IMR-90 (cell line): Measurements from ENCODE around the gene NIPSNAP2. TPM values are rescaled to one million over a fixed set of nuclear protein-coding genes. Genes with fewer than 3 reads are reported as not detected.

Experiments used
- ATAC-seq: fragments of 200-7000 bp; cut with Tn5 transposase; 2 replicates; pipeline ENCODE4 v1.9.1; 2020; ENCODE audit warnings: low read depth, mild to moderate bottlenecking, moderate library complexity
- BruUV-seq: library from RNA; stranded (reverse); fragments of 400-500 nt; replicated peaks from 2 replicates; lab custom pipeline; 2021; lab: Mats Ljungman, UMichigan
- CTCF ChIA-PET: fragments of 300-600 bp; formaldehyde crosslinking; extraction: SDS; loops from one replicate; lab custom pipeline; 2021; ENCODE audit warnings: antibody characterized with exemption; lab: Yijun Ruan, JAX
- POLR2A ChIA-PET: fragments of 300-600 bp; sonication (Branson Sonifier 250); formaldehyde crosslinking; loops from one replicate; lab custom pipeline; 2022; ENCODE audit warnings: antibody characterized with exemption; ENCODE audit not compliant: unreplicated experiment; lab: Charles Lee
- DNase-seq: peaks from one replicate; pipeline ENCODE4 v3.0.0; 2013
- H2AFZ ChIP-seq: replicated peaks from 2 replicates; pipeline ENCODE3; 2013; ENCODE audit warnings: low read length, mild to moderate bottlenecking; ENCODE audit not compliant: poor library complexity
- H2AK5ac ChIP-seq: 2 replicates; pipeline ENCODE4 v1.6.1; 2013; ENCODE audit warnings: low read depth, low read length, inconsistent platforms
- H2AK9ac ChIP-seq: replicated peaks from 2 replicates; pipeline ENCODE3; 2013; ENCODE audit warnings: mild to moderate bottlenecking, low read depth, low read length, moderate library complexity; ENCODE audit not compliant: poor library complexity
- H2BK120ac ChIP-seq: 2 replicates; pipeline ENCODE4 v1.6.1; 2013; ENCODE audit warnings: low read depth, low read length, inconsistent platforms
- H2BK15ac ChIP-seq: 3 replicates; pipeline ENCODE4 v1.6.1; 2013; ENCODE audit warnings: low read depth, low read length, inconsistent platforms
- H2BK20ac ChIP-seq: 2 replicates; pipeline ENCODE4 v1.6.1; 2013; ENCODE audit warnings: low read depth, mild to moderate bottlenecking, inconsistent platforms, low read length, moderate library complexity
- H2BK5ac ChIP-seq: 2 replicates; pipeline ENCODE4 v1.6.1; 2013; ENCODE audit warnings: mild to moderate bottlenecking, low read depth, low read length, inconsistent platforms; ENCODE audit not compliant: poor library complexity, severe bottlenecking
- H3K14ac ChIP-seq: replicated peaks from 2 replicates; pipeline ENCODE4 v1.6.1; 2013; ENCODE audit warnings: low read depth, low read length, inconsistent platforms
- H3K18ac ChIP-seq: 2 replicates; pipeline ENCODE4 v1.6.1; 2013; ENCODE audit warnings: low read depth, low read length, control low read depth
- H3K23ac ChIP-seq: 2 replicates; pipeline ENCODE4 v1.6.1; 2013; ENCODE audit warnings: low read depth, low read length, inconsistent platforms
- H3K27ac ChIP-seq: 2 replicates; pipeline ENCODE4 v1.5.1; 2013; ENCODE audit warnings: mild to moderate bottlenecking, control low read depth, low read length; ENCODE audit not compliant: insufficient read depth
- H3K27me3 ChIP-seq: 2 replicates; pipeline ENCODE4 v1.6.1; 2013; ENCODE audit warnings: low read length; ENCODE audit not compliant: control insufficient read depth, insufficient read depth
- H3K36me3 ChIP-seq: 2 replicates; pipeline ENCODE4 v1.6.1; 2013; ENCODE audit warnings: low read length, mixed read lengths; ENCODE audit not compliant: control insufficient read depth, insufficient read depth
- H3K4ac ChIP-seq: 2 replicates; pipeline ENCODE4 v1.6.1; 2013; ENCODE audit warnings: low read depth, low read length, inconsistent platforms
- H3K4me1 ChIP-seq: 2 replicates; pipeline ENCODE4 v1.6.1; 2013; ENCODE audit warnings: low read length, mixed read lengths; ENCODE audit not compliant: control insufficient read depth, insufficient read depth
- H3K4me2 ChIP-seq: 2 replicates; pipeline ENCODE4 v1.6.1; 2013; ENCODE audit warnings: low read depth, mild to moderate bottlenecking, control low read depth, low read length, moderate library complexity
- H3K4me3 ChIP-seq: 2 replicates; pipeline ENCODE4 v1.5.1; 2013; ENCODE audit warnings: low read depth, mild to moderate bottlenecking, control low read depth, low read length, moderate library complexity; ENCODE audit not compliant: insufficient read depth
- H3K56ac ChIP-seq: 2 replicates; pipeline ENCODE4 v1.6.1; 2013; ENCODE audit warnings: low read length, inconsistent platforms; ENCODE audit not compliant: insufficient read depth; ENCODE audit errors: extremely low read depth
- H3K79me1 ChIP-seq, 2 experiments: 2 replicates each; pipeline ENCODE4 v1.6.1; 2013; ENCODE audit warnings: low read length in 2 of 2, inconsistent platforms in 1 of 2, low read depth in 1 of 2
- H3K9ac ChIP-seq: 2 replicates; pipeline ENCODE4 v1.6.1; 2013; ENCODE audit warnings: low read depth, low read length, control low read depth
- H3K9me1 ChIP-seq: 2 replicates; pipeline ENCODE4 v1.6.1; 2013; ENCODE audit warnings: low read length, inconsistent platforms; ENCODE audit not compliant: insufficient read depth
- H3K9me3 ChIP-seq: 2 replicates; pipeline ENCODE4 v1.6.1; 2013; ENCODE audit warnings: low read length; ENCODE audit not compliant: control insufficient read depth, insufficient read depth
- H4K20me1 ChIP-seq: 2 replicates; pipeline ENCODE4 v1.6.1; 2013; ENCODE audit warnings: low read length, inconsistent platforms; ENCODE audit not compliant: insufficient read depth
- H4K5ac ChIP-seq: 2 replicates; pipeline ENCODE4 v1.6.1; 2013; ENCODE audit warnings: mild to moderate bottlenecking, low read depth, low read length, control low read depth
- H4K8ac ChIP-seq, 2 experiments: 2 replicates each; pipeline ENCODE4 v1.6.1; 2013; ENCODE audit warnings: low read depth in 2 of 2, low read length in 2 of 2, control low read depth in 1 of 2, inconsistent platforms in 1 of 2
- H4K91ac ChIP-seq: 2 replicates; pipeline ENCODE4 v1.6.1; 2013; ENCODE audit warnings: low read depth, low read length, inconsistent platforms; ENCODE audit not compliant: insufficient read depth
- BHLHE40 ChIP-seq: fragments of 150-350 bp; IDR thresholded peaks from 2 replicates; pipeline ENCODE4 v1.6.1; 2016; ENCODE audit warnings: mild to moderate bottlenecking, low read depth, low read length
- CEBPB ChIP-seq: IDR thresholded peaks from 2 replicates; pipeline ENCODE4 v1.6.1; 2012; ENCODE audit warnings: low read depth, low read length, improper control_type of control experiment
- CHD1 ChIP-seq: IDR thresholded peaks from 2 replicates; pipeline ENCODE4 v1.6.1; 2012; ENCODE audit warnings: low read depth, low read length, improper control_type of control experiment
- FOS ChIP-seq: fragments of 150-350 bp; IDR thresholded peaks from 2 replicates; pipeline ENCODE4 v1.6.1; 2016; ENCODE audit warnings: low read depth, low read length
- MAFK ChIP-seq: IDR thresholded peaks from 2 replicates; pipeline ENCODE4 v1.6.1; 2012; ENCODE audit warnings: low read depth, low read length, improper control_type of control experiment
- MAZ ChIP-seq: IDR thresholded peaks from 2 replicates; pipeline ENCODE4 v1.6.1; 2012; ENCODE audit warnings: low read depth, mild to moderate bottlenecking, low read length, improper control_type of control experiment, moderate library complexity, borderline replicate concordance
- MXI1 ChIP-seq: IDR thresholded peaks from 2 replicates; pipeline ENCODE4 v1.6.1; 2012; ENCODE audit warnings: low read depth, mild to moderate bottlenecking, low read length, moderate library complexity, borderline replicate concordance
- NFE2L2 ChIP-seq: fragments of 150-350 bp; IDR thresholded peaks from 2 replicates; pipeline ENCODE4 v1.6.1; 2016; ENCODE audit warnings: low read depth, mild to moderate bottlenecking, low read length
- POLR2A ChIP-seq: IDR thresholded peaks from 2 replicates; pipeline ENCODE4 v1.6.1; 2012; ENCODE audit warnings: mild to moderate bottlenecking, low read depth, low read length
- RAD21 ChIP-seq: IDR thresholded peaks from 2 replicates; pipeline ENCODE4 v1.6.1; 2012; ENCODE audit warnings: low read length, improper control_type of control experiment
- RFX5 ChIP-seq: IDR thresholded peaks from 2 replicates; pipeline ENCODE4 v1.8.0; 2012; ENCODE audit warnings: low read depth, mild to moderate bottlenecking, low read length, moderate library complexity
- SMC3 ChIP-seq: fragments of 150-350 bp; IDR thresholded peaks from 2 replicates; pipeline ENCODE4 v1.6.1; 2016; ENCODE audit warnings: low read depth, mild to moderate bottlenecking, antibody characterized with exemption, low read length, moderate library complexity
- WGBS, 2 experiments: methylation state at CpG; one replicate each; pipeline versions ENCODE4 v1.1.5 to v1.1.7; 2013; ENCODE audit warnings: missing lambda C conversion rate in 2 of 2; ENCODE audit not compliant: insufficient read length in 1 of 2; ENCODE audit errors: extremely low coverage in 2 of 2; 5-methylcytosine and 5-hydroxymethylcytosine counted together
- dilution Hi-C: fragments of 300-500 bp; cut with HindIII; formaldehyde crosslinking; loops from one replicate; pipeline ENCODE4 v1.14.3; 2018; ENCODE audit warnings: low sequenced_read_pairs; ENCODE audit not compliant: unreplicated experiment
- in situ Hi-C: fragments of 300-500 bp; cut with MboI; formaldehyde crosslinking; loops from 3 replicates; pipeline ENCODE4 v1.14.3; 2019; ENCODE audit warnings: low sequenced_read_pairs, inconsistent platforms, mixed read lengths
- intact Hi-C: fragments of 100-400 bp; cut with micrococcal nuclease; formaldehyde crosslinking; loops from 2 replicates; pipeline ENCODE4 v1.10.0; 2022
- polyA plus RNA-seq, 3 experiments: library from polyadenylated mRNA; depleted of rRNA; stranded (reverse); fragments of >200 nt; gene quantifications; 2 replicates each; pipeline ENCODE4 v1.2.3, GENCODE V29; 2012; ENCODE audit warnings: low replicate concordance in 1 of 3
- total RNA-seq: library from RNA; depleted of rRNA; stranded (reverse); fragments of >200 nt; gene quantifications from 2 replicates; pipeline ENCODE4 v1.2.3, GENCODE V29; 2012
- TF ChIP-seq, protein P1 (sequence below): conservative IDR thresholded peaks from 2 replicates; pipeline ENCODE4 v1.5.1; 2012; ENCODE audit warnings: mild to moderate bottlenecking, low read depth, low read length, improper control_type of control experiment

NIPSNAP2 gene
- total and polyA plus RNA-seq, 2 of the 4 experiments (the other 2 are of a cell fraction), result 33.7 to 42.8 TPM

DNA sequence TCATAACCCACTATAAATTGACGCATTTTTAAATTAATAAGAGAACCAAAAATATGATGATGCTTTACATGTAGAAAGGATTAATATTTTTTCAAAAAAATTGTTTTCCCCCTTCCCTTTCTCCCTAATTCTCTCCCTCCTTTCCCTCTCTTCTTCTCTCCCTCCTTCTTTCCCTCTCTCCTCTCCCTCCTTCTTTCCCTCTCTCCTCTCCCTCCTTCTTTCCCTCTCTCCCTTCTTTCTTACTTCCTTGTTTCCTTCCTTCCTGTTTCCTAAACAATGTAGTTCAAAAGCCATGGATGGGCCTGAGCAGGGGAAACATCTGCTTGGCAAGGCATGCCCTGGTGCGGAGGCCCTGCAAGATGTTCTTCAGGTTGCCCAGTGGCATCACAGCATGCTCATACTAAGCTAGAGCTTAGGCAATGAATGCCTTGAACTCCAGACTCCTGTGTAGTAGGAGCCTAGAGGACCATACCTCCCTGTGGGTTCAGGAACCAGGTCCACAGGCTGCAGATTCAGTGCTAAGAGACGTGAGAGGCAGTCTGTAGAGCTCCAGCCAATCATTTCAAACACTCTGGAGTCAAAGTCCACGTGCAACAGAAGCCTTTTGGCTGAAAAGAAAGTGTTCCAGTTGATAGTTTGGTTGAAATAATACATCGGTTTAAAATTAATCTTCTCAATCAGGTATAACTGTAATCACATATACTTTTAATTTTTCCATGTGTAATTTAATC is 32.8 kb upstream of the NIPSNAP2 start:
- H4K5ac ChIP-seq, result no peak overlapping the region
- H2AK5ac ChIP-seq, result no peak overlapping the region
- no peak overlapping the region for H4K8ac ChIP-seq
- H3K56ac ChIP-seq, result no peak overlapping the region
- no peak overlapping the region for H2BK15ac ChIP-seq
- no peaks in the 10 kb centered on the region for H3K4me1 ChIP-seq
- no peak overlapping the region for H3K4me3 ChIP-seq
- no peak overlapping the region for H2BK5ac ChIP-seq
- ChIA-PET POLR2A (no interaction called here), CTCF (no interaction called here)
- no peaks in the 10 kb centered on the region for H4K20me1 ChIP-seq
- H3K27me3 ChIP-seq, result no peaks in the 10 kb centered on the region
- no peaks in the 10 kb centered on the region for H3K36me3 ChIP-seq
- no peak overlapping the region for H3K9ac ChIP-seq
- H2AK9ac ChIP-seq, result no peak overlapping the region
- no CpG with 5 or more reads among the region's 5 CpGs for WGBS, 2 experiments
- TF ChIP-seq MAFK, result no peak
- no peak for TF ChIP-seq POLR2A
- TF ChIP-seq BHLHE40, result no peak
- no peak for TF ChIP-seq MAZ
- no peak for TF ChIP-seq FOS
- no peak for TF ChIP-seq RAD21
- TF ChIP-seq MXI1, result no peak
- TF ChIP-seq CEBPB, result no peak
- TF ChIP-seq, protein P1, sequence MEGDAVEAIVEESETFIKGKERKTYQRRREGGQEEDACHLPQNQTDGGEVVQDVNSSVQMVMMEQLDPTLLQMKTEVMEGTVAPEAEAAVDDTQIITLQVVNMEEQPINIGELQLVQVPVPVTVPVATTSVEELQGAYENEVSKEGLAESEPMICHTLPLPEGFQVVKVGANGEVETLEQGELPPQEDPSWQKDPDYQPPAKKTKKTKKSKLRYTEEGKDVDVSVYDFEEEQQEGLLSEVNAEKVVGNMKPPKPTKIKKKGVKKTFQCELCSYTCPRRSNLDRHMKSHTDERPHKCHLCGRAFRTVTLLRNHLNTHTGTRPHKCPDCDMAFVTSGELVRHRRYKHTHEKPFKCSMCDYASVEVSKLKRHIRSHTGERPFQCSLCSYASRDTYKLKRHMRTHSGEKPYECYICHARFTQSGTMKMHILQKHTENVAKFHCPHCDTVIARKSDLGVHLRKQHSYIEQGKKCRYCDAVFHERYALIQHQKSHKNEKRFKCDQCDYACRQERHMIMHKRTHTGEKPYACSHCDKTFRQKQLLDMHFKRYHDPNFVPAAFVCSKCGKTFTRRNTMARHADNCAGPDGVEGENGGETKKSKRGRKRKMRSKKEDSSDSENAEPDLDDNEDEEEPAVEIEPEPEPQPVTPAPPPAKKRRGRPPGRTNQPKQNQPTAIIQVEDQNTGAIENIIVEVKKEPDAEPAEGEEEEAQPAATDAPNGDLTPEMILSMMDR, result no peak
- TF ChIP-seq CHD1, result no peak
- no peak for TF ChIP-seq RFX5
- TF ChIP-seq SMC3, result no peak
- TF ChIP-seq NFE2L2, result no peak
- H2AFZ ChIP-seq, result no peak overlapping the region
- dilution Hi-C loops, result no loop called here
- no peaks in the 10 kb centered on the region for H3K79me1 ChIP-seq
- ATAC-seq (no peak), DNase-seq (no peak)
- no peak overlapping the region for H3K27ac ChIP-seq
- H3K4me2 ChIP-seq, result no peak overlapping the region
- intact Hi-C loops, result no loop called here
- no peak overlapping the region for H4K91ac ChIP-seq
- no peak overlapping the region for H3K14ac ChIP-seq
- peaks cover 4% of the 10 kb centered on the region; the same call in 1 of the 2 replicates for H3K9me3 ChIP-seq
- H3K9me1 ChIP-seq, result no peaks in the 10 kb centered on the region
- in situ Hi-C loops, result no loop called here
- H2BK120ac ChIP-seq, result no peak overlapping the region
- H3K23ac ChIP-seq, result no peak overlapping the region
- no TSS peak for BruUV-seq
- no peak overlapping the region for H3K18ac ChIP-seq
- no peak overlapping the region for H2BK20ac ChIP-seq
- no peak overlapping the region for H3K4ac ChIP-seq
